Left kidney (tissue), 8 donors: ENCODE measurements around the gene XRCC3. TPM values are rescaled to one million over a fixed set of nuclear protein-coding genes. Genes with fewer than 3 reads are reported as not detected.

Experiments used
- DNase-seq: peaks from one replicate; pipeline ENCODE4 v3.0.0-alpha.2; 2013
- long read RNA-seq, 8 donors: transcript quantifications; one replicate each; lab custom pipeline, GENCODE V29; 2026
- polyA plus RNA-seq: library from polyadenylated mRNA; unstranded; fragments of 120-200 nt; gene quantifications from one replicate; pipeline ENCODE4 v1.2.1, GENCODE V29; 2013; ENCODE audit not compliant: insufficient read length

The XRCC3 gene
- 21.1 TPM for polyA plus RNA-seq
- long read RNA-seq, donor 1, partial matches to known transcripts = 0 of 2 reads
- long read RNA-seq, donor 1, other reads (novel, unspliced or antisense) = 0 of 2 reads
- long read RNA-seq, donor 2, partial matches to known transcripts = 0 of 1 reads
- long read RNA-seq, donor 2, other reads (novel, unspliced or antisense) = 0 of 1 reads
- long read RNA-seq, donor 3, partial matches to known transcripts = 0 of 2 reads
- long read RNA-seq, donor 3, other reads (novel, unspliced or antisense) = 0 of 2 reads
- long read RNA-seq, donor 4 = 0 reads
- long read RNA-seq, donor 5, partial matches to known transcripts = 0 of 1 reads
- long read RNA-seq, donor 5, other reads (novel, unspliced or antisense) = 0 of 1 reads
- long read RNA-seq, donor 6, partial matches to known transcripts = 68 of 70 reads
- long read RNA-seq, donor 6, other reads (novel, unspliced or antisense) = 0 of 70 reads
- long read RNA-seq, donor 7, partial matches to known transcripts = 0 of 3 reads
- long read RNA-seq, donor 7, other reads (novel, unspliced or antisense) = 0 of 3 reads
- long read RNA-seq, donor 8, partial matches to known transcripts = 0 of 2 reads
- long read RNA-seq, donor 8, other reads (novel, unspliced or antisense) = 0 of 2 reads

- peak; percentile 99 for DNase-seq
Observed at GRCh38 chr14:103715052-103716000, at the start of gene XRCC3, which contains the start of gene ZFYVE21. XRCC3 (minus strand) TSS chr14:103715451; CDS start chr14:103711087, 4,364 bp downstream. ZFYVE21 (plus strand) TSS chr14:103715810; CDS start chr14:103715842, 32 bp downstream.

DNA sequence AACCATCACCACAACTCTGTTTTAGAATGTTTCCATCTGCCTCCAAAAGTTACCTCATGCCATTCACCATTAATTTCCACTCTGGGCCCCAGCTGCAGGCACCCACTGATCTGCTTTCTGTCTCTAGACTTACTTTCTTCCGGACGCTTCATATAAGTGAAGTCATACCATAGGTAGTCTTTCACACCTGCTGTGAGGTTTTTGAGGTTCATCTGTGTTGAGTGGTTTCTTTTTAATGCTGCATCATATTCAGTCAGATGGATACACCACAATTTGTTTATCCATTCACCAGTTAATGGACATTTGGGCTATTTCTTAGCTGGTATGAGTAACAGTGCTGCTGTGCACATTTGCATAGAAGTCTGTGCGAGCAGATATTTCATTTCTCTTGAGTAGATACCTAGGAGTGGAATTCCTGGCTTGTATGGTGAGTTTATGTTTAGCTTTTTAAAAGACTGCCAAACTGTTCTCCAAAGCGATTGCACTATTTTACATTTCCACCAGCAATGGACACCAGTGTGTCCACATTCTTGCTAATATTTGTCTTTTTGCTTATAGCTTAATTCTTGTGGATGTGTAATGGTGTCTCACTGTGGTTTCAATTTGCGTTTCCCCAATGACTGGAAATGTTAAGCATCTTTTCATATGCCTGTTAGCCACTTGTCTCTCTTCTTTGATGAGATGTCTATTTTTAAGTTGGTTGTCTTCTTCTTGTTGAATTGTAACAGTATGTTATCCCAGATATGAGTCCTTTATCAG is 48.7 kb upstream of the XRCC3 start:
- no peak for DNase-seq

DNA sequence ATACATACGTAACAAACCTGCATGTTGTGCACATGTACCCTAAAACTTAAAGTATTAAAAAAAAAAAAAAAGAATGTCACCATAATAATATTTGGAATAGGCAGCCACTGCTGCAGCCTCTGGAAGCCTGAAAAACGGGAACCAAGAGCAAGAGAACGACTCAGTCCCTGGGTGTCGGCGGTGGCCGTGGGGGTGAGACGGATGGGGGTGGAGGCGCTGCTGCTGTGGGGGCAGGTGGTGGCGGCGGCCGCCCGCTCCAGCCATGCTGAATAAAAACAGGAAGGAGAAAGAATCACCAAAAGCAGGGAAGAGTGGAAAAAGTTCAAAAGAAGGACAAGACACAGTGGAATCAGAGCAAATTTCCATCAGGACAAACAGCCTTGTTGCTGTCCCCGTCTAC is 47.3 kb upstream of the XRCC3 start:
- DNase-seq = no peak

DNA sequence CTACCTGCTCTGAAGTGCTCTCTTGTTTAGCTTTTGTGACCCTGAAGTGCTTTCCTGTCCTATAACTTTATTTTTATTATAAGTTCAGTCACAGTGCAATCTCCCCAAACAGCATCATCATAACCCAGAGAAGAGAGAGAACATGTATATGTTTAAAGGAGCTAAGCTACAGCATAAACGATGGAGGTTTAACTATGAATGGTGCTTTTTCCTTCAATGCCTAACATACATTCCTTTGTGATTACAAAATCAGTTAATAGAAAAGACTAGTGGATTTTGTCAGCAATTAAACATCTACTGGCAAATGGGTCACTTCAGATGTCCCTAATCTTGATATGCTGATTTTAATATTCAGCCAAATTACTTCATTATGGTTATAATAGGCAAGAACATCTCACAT is 46.8 kb upstream of the XRCC3 start:
- DNase-seq = no peak

- no peak for DNase-seq
Observed at GRCh38 chr14:103758059-103758776, 43.0 kb upstream of the XRCC3 start.

- no peak for DNase-seq
Observed at GRCh38 chr14:103755060-103755459, 39.8 kb upstream of the XRCC3 start.

- DNase-seq = no peak
Observed at GRCh38 chr14:103753774-103754173, 38.5 kb upstream of the XRCC3 start.

DNA sequence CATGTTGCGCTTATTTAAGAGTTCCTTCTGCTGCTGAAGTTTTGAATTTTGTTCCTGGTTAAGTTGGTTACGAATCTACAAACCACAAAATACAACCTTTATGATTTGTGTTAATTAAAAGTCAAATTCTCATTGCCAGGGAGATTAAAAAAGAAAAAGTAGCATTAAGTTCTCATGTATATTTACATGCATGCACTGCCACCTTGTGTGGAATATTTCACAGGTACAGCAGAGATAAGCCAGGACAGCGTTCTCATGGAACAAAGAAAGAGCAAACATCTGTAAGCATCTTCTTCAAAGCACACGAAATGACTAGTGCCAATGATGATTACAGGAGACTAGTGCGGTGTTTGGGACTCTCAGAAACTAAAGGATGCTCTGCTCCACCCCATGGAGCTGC is 34.6 kb upstream of the XRCC3 start:
- no peak for DNase-seq

DNA sequence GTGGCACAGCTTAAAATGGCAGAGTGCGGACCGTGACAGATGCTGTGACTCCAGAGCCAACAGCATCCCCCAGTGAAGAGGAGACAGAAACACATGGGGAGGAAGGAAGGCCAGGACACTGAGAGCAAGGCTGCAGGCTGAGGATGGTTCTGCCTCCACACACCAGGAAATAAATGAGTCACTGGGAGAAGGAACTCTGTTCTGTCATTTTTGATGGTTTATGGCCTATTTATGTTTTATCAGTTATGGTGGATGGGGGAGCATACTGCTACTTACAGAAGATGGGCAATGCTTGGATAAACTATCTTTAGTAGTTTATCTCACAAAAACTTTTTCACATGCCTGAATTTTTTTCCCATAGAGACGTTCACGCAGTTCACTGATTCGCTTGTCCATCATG is 34.2 kb upstream of the XRCC3 start:
- DNase-seq = no peak

DNA sequence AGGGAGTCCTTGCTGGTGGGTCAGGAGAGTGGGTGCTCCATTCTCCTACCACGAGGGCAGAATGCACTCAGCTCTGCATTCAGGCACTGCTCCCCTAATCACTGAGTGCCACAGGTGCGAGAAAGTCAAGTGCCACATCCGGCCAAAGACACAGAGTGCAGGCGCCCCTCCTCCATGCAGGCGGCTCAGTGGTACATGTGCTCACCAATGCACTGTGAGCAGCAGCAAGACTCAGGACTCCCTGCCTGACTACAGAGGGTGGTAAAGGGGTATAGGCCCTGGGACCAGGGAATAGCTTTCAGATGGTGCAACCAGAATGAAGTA is 33.2 kb upstream of the XRCC3 start:
- DNase-seq = no peak

DNA sequence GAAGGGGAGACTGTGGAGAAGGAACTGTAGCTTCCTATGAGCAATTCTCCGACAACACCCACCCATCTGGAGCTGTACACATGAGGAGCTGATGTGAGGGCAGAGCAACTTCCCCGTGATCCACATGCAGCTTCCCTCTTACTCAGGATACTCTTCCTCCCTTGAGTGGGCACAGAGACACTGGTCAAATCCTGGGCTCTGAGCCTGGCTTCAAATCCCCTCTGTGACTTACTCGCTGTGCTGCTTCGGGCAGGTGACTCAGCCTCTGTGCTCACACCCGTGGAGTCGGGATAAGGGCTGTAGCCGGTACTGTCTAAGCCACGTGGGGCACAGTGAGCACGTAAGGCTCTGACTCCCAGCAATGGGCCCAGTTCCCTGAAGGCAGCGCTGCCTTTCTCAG is 31.4 kb upstream of the XRCC3 start:
- no peak for DNase-seq

DNA sequence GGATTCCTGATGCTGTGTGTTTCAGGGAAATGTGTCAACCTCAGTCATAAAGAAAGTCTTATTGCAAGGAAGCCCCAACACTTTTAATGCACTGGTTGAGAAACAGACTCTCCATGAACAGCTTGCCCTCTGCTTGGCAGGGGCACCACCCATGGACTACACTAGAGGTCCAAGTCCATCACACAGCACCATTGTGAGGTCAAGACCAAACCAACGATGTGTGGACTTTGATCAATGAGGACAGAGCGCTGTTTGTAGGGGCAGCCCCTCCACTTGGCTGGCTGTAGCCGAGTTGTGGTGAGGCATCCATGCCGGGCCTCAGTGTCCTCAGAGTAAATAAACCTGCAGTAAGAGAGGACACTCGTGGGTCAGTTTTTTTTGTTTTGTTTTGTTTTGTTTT is 30.2 kb upstream of the XRCC3 start:
- DNase-seq = no peak

DNA sequence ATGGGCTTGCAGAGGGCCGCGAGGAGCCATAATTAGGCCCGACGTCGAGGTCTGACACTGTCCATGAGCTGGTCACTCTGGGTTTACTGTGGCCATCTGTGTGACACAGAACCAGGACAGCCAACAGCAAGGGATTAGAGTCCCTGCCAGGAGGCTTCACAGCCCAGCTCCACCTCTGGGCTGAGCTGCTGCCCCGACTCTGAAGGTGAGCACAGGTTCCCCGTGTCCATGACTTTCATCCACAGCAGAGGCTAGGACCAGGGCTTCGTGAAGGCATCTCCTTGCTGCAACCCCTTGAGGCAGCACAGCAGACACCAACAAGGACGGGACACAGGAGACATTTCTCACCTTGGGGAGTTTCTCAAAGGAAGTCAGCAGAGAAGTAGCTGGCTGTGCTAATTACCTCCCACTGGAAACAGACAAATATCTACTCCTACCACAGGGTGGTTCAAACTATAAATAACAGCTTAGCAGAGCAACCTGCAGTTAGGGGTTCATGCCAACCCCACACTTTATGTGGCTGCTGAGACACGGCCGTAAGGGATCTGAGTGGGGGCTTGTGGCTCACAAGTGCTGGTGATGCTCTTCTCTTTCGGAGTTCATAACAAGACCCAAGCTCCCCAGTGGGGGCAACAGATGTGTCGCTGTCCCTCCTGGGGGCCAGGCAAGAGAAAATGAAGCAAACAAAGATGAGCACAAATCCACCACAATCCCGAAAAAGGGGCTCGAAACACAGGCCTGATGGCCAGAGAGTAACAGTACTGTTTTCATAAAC is 29.6 kb upstream of the XRCC3 start:
- no peak for DNase-seq

GRCh38 chr14:103743691-103744090 is 28.4 kb upstream of the XRCC3 start:
- no peak for DNase-seq

GRCh38 chr14:103742499-103743255 is 27.4 kb upstream of the XRCC3 start:
- no peak for DNase-seq

GRCh38 chr14:103741876-103742275 is 26.6 kb upstream of the XRCC3 start:
- DNase-seq = no peak

DNA sequence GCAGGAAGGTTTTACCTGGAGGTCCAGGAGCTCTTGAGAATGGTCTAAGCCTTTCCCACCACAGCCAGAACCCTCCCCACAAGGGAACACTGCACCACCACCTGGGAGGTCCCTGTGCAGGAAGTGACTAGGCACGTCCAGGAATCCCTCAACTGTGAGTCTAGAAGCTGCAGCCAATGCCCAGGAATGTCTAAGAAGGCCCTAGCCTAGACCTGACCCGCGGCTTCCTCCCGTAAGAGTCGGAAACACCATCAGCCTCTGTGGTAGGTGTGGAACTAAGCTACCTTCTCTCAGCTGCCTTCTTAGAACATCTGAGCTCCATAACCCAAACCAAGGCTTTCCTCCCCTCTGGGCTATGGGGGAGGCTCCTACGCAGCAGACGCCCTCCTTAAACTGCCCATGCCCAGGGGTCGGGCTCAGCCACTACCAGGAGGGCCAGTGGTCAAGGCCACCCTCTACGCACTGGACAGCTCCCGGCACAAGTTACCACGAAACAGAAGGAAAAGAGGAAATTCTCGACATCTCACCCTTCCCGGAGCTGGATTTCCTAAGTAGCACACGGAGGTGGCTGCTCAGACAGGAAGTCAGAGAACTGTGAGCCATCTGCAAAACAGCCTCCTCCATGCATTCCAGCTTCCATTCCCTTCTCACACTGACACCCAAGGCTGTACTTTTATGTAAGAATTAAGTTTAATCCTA is 25.9 kb upstream of the XRCC3 start:
- no peak for DNase-seq

DNA sequence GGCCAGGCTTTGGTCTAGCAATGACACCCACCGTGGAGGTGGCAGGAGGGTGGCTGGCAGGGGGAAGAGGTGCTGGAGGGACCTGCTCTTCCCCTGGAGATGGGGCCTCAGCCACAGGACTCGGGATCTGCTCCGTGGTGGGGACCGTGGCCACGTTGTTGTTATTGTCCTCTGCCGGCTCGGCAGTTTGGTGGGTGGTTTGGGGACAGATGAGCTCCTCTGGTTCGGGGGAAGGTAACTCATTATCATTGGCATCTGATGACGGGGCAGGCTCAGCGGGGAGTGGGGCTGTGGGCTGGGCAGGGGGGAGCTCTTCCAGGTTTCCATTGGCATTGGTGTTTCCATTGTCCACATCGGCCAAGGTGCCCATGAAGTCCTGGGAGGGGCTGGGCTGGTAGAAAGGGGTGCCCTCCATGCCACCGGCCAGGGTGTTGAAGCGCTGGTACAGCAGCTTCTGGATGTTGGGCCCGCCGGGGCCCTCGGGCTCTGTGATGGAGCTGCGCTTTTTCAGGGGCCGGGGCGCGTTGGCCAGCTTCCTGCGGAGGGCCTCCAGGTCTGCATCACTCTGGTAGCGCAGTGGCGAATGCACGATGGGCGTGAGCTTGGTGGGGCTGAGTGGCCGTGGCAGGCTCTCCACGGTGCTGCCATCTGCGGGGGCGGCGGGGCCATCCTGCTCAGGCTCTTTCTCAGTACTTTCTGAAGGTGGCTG is 24.7 kb upstream of the XRCC3 start:
- DNase-seq = no peak
